ENCODE data around the gene NGEF. TPM values are rescaled to one million over a fixed set of nuclear protein-coding genes. Genes with fewer than 3 reads are reported as not detected.

NGEF gene
- polyA plus RNA-seq, 1 of the 3 experiments (the other 2 are of a cell fraction), result 1.4 TPM

GRCh38 chr2:233056961-233057605 is 44.0 kb upstream of the NGEF start:
- CTCF ChIA-PET, result interaction anchor here (1.3 kb wide), 1 partner anchor 22 kb away, joined by 4 read pairs; no protein-coding TSS in a partner anchor
- Histone ChIP-seq H3K4me3 (ENCODE audit: low read depth in 2 of 2, low read length in 1 of 2) (no peak overlapping the region), H3K27me3 (ENCODE audit: insufficient read depth) (no peaks in the 10 kb centered on the region), H2AFZ (ENCODE audit: low read depth) (no peak overlapping the region), H3F3A (replicated peaks; ENCODE audit: insufficient read depth) (no peaks in the 10 kb centered on the region), H4K20me1 (ENCODE audit: insufficient read depth) (no peaks in the 10 kb centered on the region), H3K27ac (ENCODE audit: low read depth in 2 of 2, low read length in 1 of 2) (no peak overlapping the region; a peak in 1 of 4 replicates), H3K4me2 (no peak overlapping the region), H3K4me1 (ENCODE audit: control insufficient read depth in 1 of 2, insufficient read depth in 2 of 2, low read depth in 1 of 2, low read length in 1 of 2) (peaks cover 0 to 30% of the 10 kb centered on the region in 2 experiments; a peak in 1 of 4 replicates), H3K9me3 (no peaks in the 10 kb centered on the region), H3K79me2 (ENCODE audit: insufficient read depth) (no peaks in the 10 kb centered on the region), H3K36me3 (replicated peaks in 1 of 2; ENCODE audit: control insufficient read depth in 1 of 2, insufficient read depth in 2 of 2, low read length in 1 of 2) (no peaks in the 10 kb centered on the region), H3K9me2 (no peaks in the 10 kb centered on the region), H3K9ac (no peak overlapping the region)
- no peak for DNase-seq
- POLR2A ChIA-PET, result no interaction called here
- 67% methylated on average over 6 of the region's 6 CpGs for WGBS (ENCODE audit: low lambda C conversion rate)
- TF ChIP-seq RXRA (IDR thresholded peaks at IDR 0.05; ENCODE audit: borderline replicate concordance, low read depth), result no peak
- TF ChIP-seq USF2 (IDR thresholded peaks at IDR 0.05; ENCODE audit: borderline replicate concordance, low read depth, low read length), result no peak
- no peak for TF ChIP-seq NFIC (IDR thresholded peaks at IDR 0.05; ENCODE audit: borderline replicate concordance)
- TF ChIP-seq ELF1 (IDR thresholded peaks at IDR 0.05), result no peak
- TF ChIP-seq FOXM1 (IDR thresholded peaks at IDR 0.05; ENCODE audit: low read depth), result no peak
- TF ChIP-seq IRF3 (IDR thresholded peaks at IDR 0.05; ENCODE audit: low read depth, low read length), result no peak
- TF ChIP-seq YY1 (IDR thresholded peaks at IDR 0.05; ENCODE audit: low read depth), result no peak
- no peak for TF ChIP-seq GABPA (IDR thresholded peaks at IDR 0.05; ENCODE audit: low read depth)
- TF ChIP-seq MXI1 (IDR thresholded peaks at IDR 0.05; ENCODE audit: low read depth, low read length), result no peak
- no peak for TF ChIP-seq SMC3 (IDR thresholded peaks at IDR 0.05; ENCODE audit: low read depth, low read length)
- TF ChIP-seq CTCF (IDR thresholded peaks at IDR 0.05), result no peak
- TF ChIP-seq TCF12 (IDR thresholded peaks at IDR 0.05), result no peak
- no peak for TF ChIP-seq RCOR1 (IDR thresholded peaks at IDR 0.05; ENCODE audit: low read length)
- no peak for TF ChIP-seq EP300 (IDR thresholded peaks at IDR 0.05; ENCODE audit: borderline replicate concordance in 1 of 2, low read depth in 1 of 2, low read length in 1 of 2)
- TF ChIP-seq CHD2 (IDR thresholded peaks at IDR 0.05; ENCODE audit: low read length, partially characterized antibody), result no peak
- no peak for TF ChIP-seq RFX5 (IDR thresholded peaks at IDR 0.05; ENCODE audit: low read length)
- TF ChIP-seq JUND (IDR thresholded peaks at IDR 0.05), result no peak
